AG04450 (cell line): ENCODE measurements around the gene RIN2. TPM values are rescaled to one million over a fixed set of nuclear protein-coding genes. Genes with fewer than 3 reads are reported as not detected.

Experiments used
- CTCF ChIA-PET: fragments of 300-600, 350-600 bp; formaldehyde crosslinking; extraction: SDS; loops from one replicate; lab custom pipeline; 2022; ENCODE audit warnings: antibody characterized with exemption, inconsistent platforms; lab: Charles Lee
- POLR2A ChIA-PET: fragments of 350-600 bp; formaldehyde crosslinking; extraction: SDS; loops from one replicate; lab custom pipeline; 2021; ENCODE audit warnings: antibody characterized with exemption, inconsistent platforms; lab: Yijun Ruan, JAX
- DNase-seq: peaks from one replicate; pipeline ENCODE4 v3.0.0-alpha.2; 2011; ENCODE audit warnings: low read depth, low spot score
- H3K27ac ChIP-seq: one replicate; pipeline ENCODE4 v1.5.1; 2012; ENCODE audit warnings: low read depth, low read length, control low read depth
- H3K27me3 ChIP-seq: one replicate; pipeline ENCODE4 v1.6.0; 2012; ENCODE audit warnings: low read length; ENCODE audit not compliant: control insufficient read depth, insufficient read depth
- H3K4me3 ChIP-seq: 2 replicates; pipeline ENCODE4 v1.5.1; 2011; ENCODE audit warnings: mild to moderate bottlenecking, low read depth, low read length, control low read depth
- H3K9me3 ChIP-seq: 2 replicates; pipeline ENCODE4 v1.5.1; 2012; ENCODE audit warnings: low read length; ENCODE audit not compliant: control insufficient read depth, insufficient read depth
- polyA plus RNA-seq: library from polyadenylated mRNA; depleted of rRNA; stranded (reverse); fragments of >200 nt; gene quantifications from 2 replicates; pipeline ENCODE4 v1.2.3, GENCODE V29; 2011
- TF ChIP-seq, protein P1 (sequence below): IDR thresholded peaks from 2 replicates; pipeline ENCODE4 v1.5.1; 2011; ENCODE audit warnings: low read depth, low read length, control low read depth, inconsistent platforms

The RIN2 gene
- polyA plus RNA-seq, 1 experiment, result 56.0 TPM

GRCh38 chr20:19727251-19727847 is 30.7 kb upstream of the RIN2 start:
- CTCF ChIA-PET, result no interaction called here
- POLR2A ChIA-PET, result no interaction called here

GRCh38 chr20:19729672-19730071 is 28.4 kb upstream of the RIN2 start:
- ChIA-PET POLR2A (no interaction called here), CTCF (no interaction called here)
- H3K4me3 ChIP-seq, result no peak overlapping the region
- TF ChIP-seq, protein P1, sequence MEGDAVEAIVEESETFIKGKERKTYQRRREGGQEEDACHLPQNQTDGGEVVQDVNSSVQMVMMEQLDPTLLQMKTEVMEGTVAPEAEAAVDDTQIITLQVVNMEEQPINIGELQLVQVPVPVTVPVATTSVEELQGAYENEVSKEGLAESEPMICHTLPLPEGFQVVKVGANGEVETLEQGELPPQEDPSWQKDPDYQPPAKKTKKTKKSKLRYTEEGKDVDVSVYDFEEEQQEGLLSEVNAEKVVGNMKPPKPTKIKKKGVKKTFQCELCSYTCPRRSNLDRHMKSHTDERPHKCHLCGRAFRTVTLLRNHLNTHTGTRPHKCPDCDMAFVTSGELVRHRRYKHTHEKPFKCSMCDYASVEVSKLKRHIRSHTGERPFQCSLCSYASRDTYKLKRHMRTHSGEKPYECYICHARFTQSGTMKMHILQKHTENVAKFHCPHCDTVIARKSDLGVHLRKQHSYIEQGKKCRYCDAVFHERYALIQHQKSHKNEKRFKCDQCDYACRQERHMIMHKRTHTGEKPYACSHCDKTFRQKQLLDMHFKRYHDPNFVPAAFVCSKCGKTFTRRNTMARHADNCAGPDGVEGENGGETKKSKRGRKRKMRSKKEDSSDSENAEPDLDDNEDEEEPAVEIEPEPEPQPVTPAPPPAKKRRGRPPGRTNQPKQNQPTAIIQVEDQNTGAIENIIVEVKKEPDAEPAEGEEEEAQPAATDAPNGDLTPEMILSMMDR, result no peak
- no peaks in the 10 kb centered on the region for H3K27me3 ChIP-seq
- DNase-seq, result no peak
- H3K9me3 ChIP-seq, result no peaks in the 10 kb centered on the region
- H3K27ac ChIP-seq, result no peak overlapping the region

More at GRCh38 chr20:19727251-19727847, 30.7 kb upstream of the RIN2 start:
- Histone ChIP-seq H3K9me3 (no peaks in the 10 kb centered on the region), H3K27me3 (peaks cover 2% of the 10 kb centered on the region), H3K4me3 (no peak overlapping the region), H3K27ac (no peak overlapping the region)
- no peak for DNase-seq
- TF ChIP-seq, protein P1, result no peak

DNA sequence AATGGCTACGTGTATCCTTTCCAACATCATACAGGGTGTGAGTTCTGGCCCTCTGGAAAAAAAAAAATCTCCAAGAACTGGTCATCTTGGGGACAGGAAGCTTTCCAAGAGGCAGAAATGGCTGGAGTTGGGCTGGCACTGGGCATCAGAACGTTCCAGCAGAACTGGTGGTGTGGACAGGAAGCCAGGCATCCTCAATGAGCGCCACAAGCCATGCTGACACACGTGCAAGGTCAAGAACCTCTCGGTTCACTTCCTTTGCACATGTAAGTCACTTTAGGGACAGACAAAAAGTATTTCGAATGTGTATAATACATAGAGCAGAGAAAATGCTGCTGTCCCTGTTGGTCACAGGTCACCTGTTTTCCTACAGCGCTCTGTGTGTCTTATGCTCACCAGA is 27.4 kb upstream of the RIN2 start:
- no peak overlapping the region for H3K27ac ChIP-seq
- H3K9me3 ChIP-seq, result no peaks in the 10 kb centered on the region
- TF ChIP-seq, protein P1, result no peak
- ChIA-PET CTCF (no interaction called here), POLR2A (no interaction called here)
- no peak overlapping the region for H3K4me3 ChIP-seq
- no peak for DNase-seq
- no peaks in the 10 kb centered on the region for H3K27me3 ChIP-seq

DNA sequence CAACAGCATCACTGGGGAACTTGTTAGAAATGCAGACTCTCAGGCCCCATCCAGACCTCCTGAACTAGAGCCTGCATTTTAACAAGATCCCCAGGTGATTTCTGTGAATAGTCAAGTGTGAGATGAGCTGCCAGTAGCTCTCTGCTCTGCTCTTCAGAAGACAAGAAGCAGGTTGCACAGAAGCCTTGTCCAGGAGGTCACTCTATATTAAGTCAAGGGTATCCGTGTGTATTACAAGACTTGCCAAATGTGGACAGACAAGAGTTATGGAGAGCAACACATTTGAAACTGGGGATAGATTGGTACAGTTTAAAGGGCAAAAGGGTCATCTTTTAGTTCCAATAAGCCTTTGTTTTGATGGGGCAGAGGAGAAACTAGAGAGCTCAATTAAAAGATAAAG is 23.2 kb upstream of the RIN2 start:
- no peak for DNase-seq
- ChIA-PET POLR2A (no interaction called here), CTCF (interaction anchor here (1.4 kb wide), 1 partner anchor 9 kb away, joined by 3 read pairs; no protein-coding TSS in a partner anchor)
- Histone ChIP-seq H3K4me3 (no peak overlapping the region), H3K27ac (no peak overlapping the region), H3K27me3 (no peaks in the 10 kb centered on the region), H3K9me3 (no peaks in the 10 kb centered on the region)
- TF ChIP-seq, protein P1, result no peak

DNA sequence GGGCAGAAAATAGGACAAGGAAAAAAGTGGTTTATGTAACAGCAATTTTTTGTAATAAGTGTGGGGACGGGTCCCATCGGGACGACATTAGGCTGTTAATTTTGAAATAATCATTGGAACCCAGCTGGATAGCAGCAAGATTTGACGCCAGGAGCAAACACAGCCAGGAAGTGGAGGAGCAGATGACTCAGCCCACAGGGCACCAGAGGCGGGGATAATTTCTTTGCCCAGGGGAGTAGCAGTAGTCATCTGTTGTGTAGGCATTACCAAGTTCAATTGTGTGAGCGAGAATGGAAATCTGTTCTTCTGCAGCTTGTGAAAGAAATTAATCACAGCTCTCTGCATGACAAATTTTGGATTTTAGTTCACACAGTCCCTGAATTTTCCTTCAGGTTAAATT is 22.6 kb upstream of the RIN2 start:
- H3K4me3 ChIP-seq, result no peak overlapping the region
- H3K27me3 ChIP-seq, result no peaks in the 10 kb centered on the region
- POLR2A ChIA-PET, result no interaction called here
- H3K9me3 ChIP-seq, result no peaks in the 10 kb centered on the region
- CTCF ChIA-PET, result interaction anchor here (1.4 kb wide), 1 partner anchor 9 kb away, joined by 3 read pairs; no protein-coding TSS in a partner anchor
- TF ChIP-seq, protein P1, result no peak
- DNase-seq, result no peak
- H3K27ac ChIP-seq, result no peak overlapping the region
